ENCODE measurements around the gene ACLY. TPM values are rescaled to one million over a fixed set of nuclear protein-coding genes. Genes with fewer than 3 reads are reported as not detected.

ACLY gene
- total RNA-seq (2021) (106 and 184 TPM in 2 replicates), Bru-seq, nascent RNA (percentile 80 among the genes with signal in this experiment), BruChase-seq, experiment 1, labeled RNA remaining after a 2-hour chase (percentile 82 among the genes with signal in this experiment), BruChase-seq, experiment 2, labeled RNA remaining after a 6-hour chase (percentile 92 among the genes with signal in this experiment)
- long read RNA-seq, full-length matches to known transcripts = 117 of 225 reads
- long read RNA-seq, partial matches to known transcripts = 67 of 225 reads
- long read RNA-seq, other reads (novel, unspliced or antisense) = 41 of 225 reads

GRCh38 chr17:41918314-41919164, at the start of gene ACLY:
Gene ACLY (minus strand): TSS chr17:41918951. CDS start chr17:41913873, 5,078 bp downstream.
- no peaks in the 10 kb centered on the region for H3K9me3 ChIP-seq (ENCODE audit: insufficient read depth, low read depth)
- H3K4me1 ChIP-seq (replicated peaks; ENCODE audit: insufficient read depth) = peaks cover 38% of the 10 kb centered on the region
- H3K4me3 ChIP-seq = peak within 1 kb of the TSS; percentile 98
- TF ChIP-seq EZH2 (IDR thresholded peaks at IDR 0.05; ENCODE audit: low read depth) (no peak), CTCF (conservative IDR thresholded peaks at IDR 0.05) (no peak)
- H3K27ac ChIP-seq = peak within 1 kb of the TSS; percentile 80
- H3K27me3 ChIP-seq (ENCODE audit: insufficient read depth, low read depth) = no peaks in the 10 kb centered on the region
- no peaks in the 10 kb centered on the region for H3K36me3 ChIP-seq (ENCODE audit: low read depth)
- POLR2A ChIA-PET (ENCODE audit: unreplicated experiment) = interaction anchor here (0.7 to 2.1 kb wide), 4 partner anchors 12 to 229 kb away, joined by 3 to 10 read pairs (median 6); partner anchors contain the start of genes DNAJC7 and ODAD4
- BruUV-seq (replicated peaks) = no TSS peak
- peak within 1 kb of the TSS; percentile 98 for H3K4me2 ChIP-seq
- H4K20me1 ChIP-seq (ENCODE audit: insufficient read depth) = peaks cover 31% of the 10 kb centered on the region
- H2AFZ ChIP-seq = peak within 1 kb of the TSS; percentile 94
- no peaks in the 10 kb centered on the region for H3K9me2 ChIP-seq (ENCODE audit: insufficient read depth)
- intact Hi-C loops (cut with micrococcal nuclease; ENCODE audit: unreplicated experiment) = no loop called here
- peaks cover 17% of the 10 kb centered on the region for H3F3A ChIP-seq (ENCODE audit: insufficient read depth, low read depth)
- CTCF ChIA-PET = interaction anchor here (0.6 to 2.0 kb wide), 2 partner anchors 12 to 132 kb away, joined by 3 to 7 read pairs; partner anchors contain the start of gene ODAD4
- peaks cover 52% of the 10 kb centered on the region for H3K79me2 ChIP-seq (ENCODE audit: low read depth)
- peak; percentile 93 to 98 for DNase-seq

- Histone ChIP-seq H3F3A (ENCODE audit: insufficient read depth, low read depth) (peaks cover 40% of the 10 kb centered on the region), H3K36me3 (ENCODE audit: low read depth) (peaks cover 7% of the 10 kb centered on the region; the same call in 1 of the 2 replicates), H2AFZ (no peak overlapping the region), H3K4me3 (peak overlapping the region; percentile 78; the same call in 1 of the 2 replicates), H3K9me2 (ENCODE audit: insufficient read depth) (no peaks in the 10 kb centered on the region), H3K4me1 (replicated peaks; ENCODE audit: insufficient read depth) (peaks cover 26% of the 10 kb centered on the region), H3K27me3 (ENCODE audit: insufficient read depth, low read depth) (no peaks in the 10 kb centered on the region), H3K79me2 (ENCODE audit: low read depth) (peaks cover 16% of the 10 kb centered on the region), H3K9me3 (ENCODE audit: insufficient read depth, low read depth) (no peaks in the 10 kb centered on the region), H3K4me2 (peak overlapping the region; percentile 99), H3K27ac (no peak overlapping the region), H4K20me1 (ENCODE audit: insufficient read depth) (peaks cover 5% of the 10 kb centered on the region; the same call in 1 of the 2 replicates)
- ChIA-PET POLR2A (ENCODE audit: unreplicated experiment) (no interaction called here), CTCF (no interaction called here)
- intact Hi-C loops (cut with micrococcal nuclease; ENCODE audit: unreplicated experiment) = loop anchor here (5.0 kb wide), 1 partner anchor 549 kb away; no protein-coding TSS in a partner anchor
- no TSS peak for BruUV-seq (replicated peaks)
- no peak for DNase-seq
- TF ChIP-seq EZH2 (IDR thresholded peaks at IDR 0.05; ENCODE audit: low read depth) (no peak), CTCF (conservative IDR thresholded peaks at IDR 0.05) (no peak)
Measured at GRCh38 chr17:41967921-41968578, 49.3 kb upstream of the ACLY start.

Measured in PC-9 (cell line).